GM18861 (cell line): Measurements from ENCODE around the gene AUTS2.

Experiments
- ATAC-seq: cut with Tn5 transposase; IDR thresholded peaks from one replicate; pipeline ENCODE4 v1.9.1; 2021; ENCODE audit not compliant: unreplicated experiment

AUTS2 gene

DNA sequence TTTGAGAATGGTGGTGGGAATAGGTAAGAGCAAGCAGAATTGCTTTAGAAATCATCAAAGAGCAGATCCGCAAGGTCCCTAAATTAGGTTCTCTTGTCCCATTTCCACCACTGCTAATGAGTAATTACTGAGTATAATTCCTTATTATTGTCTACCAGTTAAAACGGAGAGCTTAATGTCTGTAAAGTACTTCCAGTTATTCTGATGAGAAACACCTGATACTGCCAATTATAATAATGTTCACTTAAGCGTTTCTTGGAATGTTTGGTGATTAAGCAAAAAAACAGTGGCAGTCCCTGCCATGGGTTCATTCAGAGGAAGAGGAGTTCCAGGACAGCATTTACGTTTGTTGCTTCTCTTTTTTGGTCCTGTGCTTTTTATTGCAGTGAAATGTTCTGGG lies 1175.1 kb downstream of the AUTS2 start:
- no peak for ATAC-seq

DNA sequence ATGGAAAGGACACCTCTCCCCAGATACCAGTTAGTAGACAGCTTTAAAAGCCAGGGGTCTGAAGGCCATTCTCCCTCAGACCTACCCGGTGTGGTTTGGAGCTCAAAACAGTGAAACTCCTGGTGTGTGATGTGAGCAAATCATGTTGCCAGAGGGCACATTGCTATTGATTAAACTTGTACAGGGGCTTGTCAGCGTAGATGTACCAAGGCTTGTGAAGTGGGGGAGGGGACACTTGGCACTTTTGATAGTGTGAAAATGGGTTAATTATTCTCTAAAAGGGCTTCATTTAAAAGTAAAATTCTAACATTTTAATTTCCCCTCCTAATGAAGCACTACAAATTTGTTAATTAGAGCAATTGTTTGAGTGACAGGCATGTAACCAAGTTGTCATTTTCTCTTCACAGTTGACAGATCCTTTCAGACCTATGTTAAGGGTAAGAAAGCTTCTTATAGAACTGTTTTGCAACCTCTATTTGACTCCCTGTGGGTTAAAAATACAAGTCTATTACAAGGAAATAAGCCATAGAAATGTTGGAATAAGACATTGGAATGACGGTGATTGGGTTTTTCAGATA lies 1176.8 kb downstream of the AUTS2 start:
- no peak for ATAC-seq

DNA sequence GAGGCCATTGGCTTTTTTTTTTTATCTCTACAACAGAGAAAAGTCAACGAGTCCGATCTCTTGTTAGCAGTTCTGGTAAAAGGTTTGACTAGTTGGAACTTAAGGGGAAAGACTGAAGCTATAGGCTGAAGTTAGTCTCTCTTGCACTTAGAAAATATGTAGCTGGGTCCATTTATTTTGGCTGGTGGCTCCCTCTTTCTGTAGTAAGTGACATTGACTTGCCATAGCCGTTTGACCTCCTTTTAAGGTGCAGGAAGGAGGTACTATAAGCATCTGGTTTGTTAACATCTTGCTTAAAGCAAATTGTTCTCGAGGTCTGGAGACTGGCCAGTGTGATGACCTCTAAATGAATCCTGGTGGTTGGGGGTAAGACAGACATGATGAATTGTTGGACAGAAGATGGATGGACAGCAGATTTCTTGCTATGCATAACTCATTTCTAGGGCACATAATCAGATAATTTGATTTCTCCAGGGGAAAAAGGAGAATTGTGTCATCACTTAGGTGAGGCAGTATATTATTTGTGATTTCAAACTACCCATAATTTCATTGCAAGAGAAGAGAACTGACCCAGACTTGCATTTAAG lies 1177.4 kb downstream of the AUTS2 start:
- ATAC-seq: peak; percentile 71

DNA sequence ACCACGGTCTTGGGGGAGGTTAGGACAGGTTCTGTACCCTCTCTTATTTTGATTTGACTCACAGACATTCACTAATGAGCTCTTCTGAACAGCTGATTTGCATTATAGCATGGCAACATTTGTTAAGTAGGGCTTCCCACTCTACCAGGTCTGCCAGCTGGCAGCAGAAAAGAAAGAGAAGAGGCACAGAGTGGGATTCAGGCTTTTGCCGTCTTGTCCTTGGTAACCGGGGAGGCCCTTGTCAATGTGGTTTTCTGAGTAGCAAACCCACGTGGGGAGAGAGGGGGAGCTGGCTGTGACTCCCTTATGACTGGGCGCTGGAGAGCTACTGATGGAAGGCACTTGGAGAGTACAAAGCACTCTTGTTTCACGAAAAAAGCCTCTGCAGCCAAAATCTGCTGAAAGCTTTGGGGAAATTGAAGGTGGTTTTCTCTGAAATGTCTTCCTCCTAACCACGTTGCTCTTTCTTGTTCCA lies 1178.4 kb downstream of the AUTS2 start:
- peak; percentile 48 for ATAC-seq

DNA sequence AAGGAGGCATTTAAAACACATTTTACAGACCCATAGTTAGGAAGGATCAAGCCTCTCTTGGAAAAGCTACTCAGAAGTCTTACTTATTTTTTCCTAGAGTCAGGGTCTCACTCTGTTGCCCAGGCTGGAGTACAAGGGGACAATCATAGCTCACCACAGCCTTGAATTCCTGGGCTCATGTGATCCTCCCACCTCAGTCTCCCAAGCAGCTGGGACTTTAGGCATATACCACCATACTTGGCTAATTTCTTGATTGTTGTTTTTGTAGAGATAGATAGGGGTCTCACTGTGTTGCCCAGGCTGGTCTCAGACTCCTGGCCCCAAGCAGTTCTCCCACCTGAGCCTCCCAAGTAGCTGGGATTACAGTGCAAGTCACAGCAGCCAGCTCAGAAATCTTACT lies 1179.0 kb downstream of the AUTS2 start:
- ATAC-seq: no peak

DNA sequence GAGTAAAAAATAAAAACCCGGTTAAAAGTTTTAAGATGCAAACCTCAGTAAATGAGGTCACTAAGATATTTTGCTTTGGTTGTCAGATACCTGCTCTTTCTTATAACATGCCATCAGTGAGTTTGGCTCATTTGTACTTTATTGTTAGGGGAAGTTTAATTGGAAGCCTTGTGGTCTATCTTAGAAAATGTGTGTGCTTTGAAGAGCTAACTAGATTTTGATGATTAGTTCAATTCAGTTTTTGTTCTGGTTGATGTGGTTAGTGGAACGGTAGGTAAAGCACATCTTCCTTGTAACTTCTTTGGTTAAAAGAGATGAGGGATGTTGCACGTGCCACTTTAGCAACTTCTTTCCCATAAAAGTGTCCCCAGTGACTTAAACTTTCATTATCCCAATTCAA lies 1180.3 kb downstream of the AUTS2 start:
- no peak for ATAC-seq

DNA sequence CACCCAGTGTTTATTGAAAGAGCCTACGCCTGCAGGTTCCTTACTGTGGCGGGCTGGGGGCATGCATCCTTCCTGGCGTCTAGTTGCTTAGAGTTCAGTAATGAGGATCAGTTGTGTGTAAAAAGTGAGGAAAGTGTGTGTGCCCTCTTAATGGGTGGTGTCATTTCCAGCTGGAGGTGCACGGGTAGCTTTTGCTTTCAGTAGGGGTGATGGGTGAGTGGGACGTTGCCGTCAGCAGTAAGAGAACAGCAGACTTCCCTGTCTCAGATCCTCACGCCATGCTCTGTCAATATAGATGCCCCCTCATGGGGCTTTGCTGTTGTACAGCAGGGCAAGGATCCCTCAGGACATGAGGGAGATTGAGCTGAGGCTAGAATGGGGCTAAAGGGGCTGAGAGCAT lies 1181.0 kb downstream of the AUTS2 start:
- ATAC-seq: no peak

DNA sequence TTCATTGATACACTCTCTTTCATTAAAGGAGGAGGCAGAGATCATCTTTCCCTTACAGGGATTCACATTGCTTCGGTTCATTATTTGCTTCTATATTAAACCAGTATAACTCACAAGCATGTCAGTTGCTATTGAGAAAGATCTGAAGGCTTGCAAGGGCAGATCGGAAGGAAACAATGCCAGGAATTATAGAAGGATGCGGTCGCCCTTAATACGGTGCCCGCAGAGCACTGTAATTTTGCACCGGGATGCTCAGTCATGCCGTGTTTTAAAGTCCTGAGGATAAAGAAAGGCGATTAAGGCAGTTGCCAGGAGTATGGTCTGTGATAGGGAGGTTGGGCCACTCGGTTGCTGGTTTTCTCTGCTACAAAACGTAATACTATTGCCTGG lies 1183.6 kb downstream of the AUTS2 start:
- ATAC-seq: no peak

DNA sequence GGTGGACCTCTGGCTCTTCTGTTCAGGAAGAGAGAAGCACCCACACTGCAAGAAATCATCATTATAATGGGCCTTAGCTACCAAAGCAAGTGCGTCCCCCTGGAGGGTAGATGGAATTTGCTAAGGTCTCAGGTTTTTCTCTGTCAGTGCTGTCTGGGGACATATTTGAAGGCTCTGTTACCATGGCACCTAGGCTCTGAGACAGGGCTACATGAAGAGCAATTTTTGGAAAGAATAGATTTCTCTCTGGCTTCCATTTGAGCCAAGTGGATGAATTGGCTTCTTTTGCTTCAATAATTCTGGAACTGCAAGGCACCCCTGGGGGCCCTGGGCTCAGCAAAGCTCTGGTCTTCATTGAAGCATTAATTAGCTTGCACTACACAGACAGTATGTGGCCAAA lies 1184.5 kb downstream of the AUTS2 start:
- ATAC-seq: no peak

DNA sequence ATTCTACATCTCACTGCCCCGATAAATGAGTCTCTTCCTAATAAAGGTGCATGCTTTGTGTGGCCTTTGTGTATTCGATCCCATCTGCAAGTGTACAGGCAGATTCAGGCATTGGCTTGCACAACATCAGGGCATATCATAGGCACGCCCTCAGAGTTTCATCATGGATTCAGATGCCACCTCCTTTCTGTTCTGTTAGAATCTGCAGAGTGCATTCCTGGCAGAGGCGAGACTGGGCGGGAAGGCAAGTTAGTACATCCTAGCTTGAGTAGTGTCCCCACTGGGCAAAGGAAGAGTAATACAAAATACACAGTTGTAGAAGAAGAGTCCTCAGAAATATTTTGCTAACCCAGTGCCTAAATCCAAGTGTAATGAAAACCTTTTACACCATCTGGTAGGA lies 1187.2 kb downstream of the AUTS2 start:
- no peak for ATAC-seq

DNA sequence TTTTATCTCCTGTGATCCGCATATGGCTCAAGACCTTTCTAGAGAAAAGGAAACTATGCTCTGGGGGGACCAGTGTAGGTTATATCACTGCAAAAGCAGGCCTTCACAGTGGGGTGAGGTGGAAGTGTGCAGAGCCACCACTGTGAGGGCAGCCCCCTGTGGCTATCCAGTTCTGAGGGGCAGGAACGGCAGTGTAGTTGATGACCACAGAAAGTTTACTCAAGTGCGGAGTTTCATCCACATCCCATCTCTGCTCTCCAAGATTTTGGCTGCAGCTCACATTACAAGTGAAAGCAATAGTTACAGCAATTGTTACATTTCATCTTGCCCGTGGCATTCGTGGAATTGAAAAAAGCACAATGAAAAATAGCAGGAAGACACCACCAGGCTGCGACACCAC lies 1187.8 kb downstream of the AUTS2 start:
- no peak for ATAC-seq

DNA sequence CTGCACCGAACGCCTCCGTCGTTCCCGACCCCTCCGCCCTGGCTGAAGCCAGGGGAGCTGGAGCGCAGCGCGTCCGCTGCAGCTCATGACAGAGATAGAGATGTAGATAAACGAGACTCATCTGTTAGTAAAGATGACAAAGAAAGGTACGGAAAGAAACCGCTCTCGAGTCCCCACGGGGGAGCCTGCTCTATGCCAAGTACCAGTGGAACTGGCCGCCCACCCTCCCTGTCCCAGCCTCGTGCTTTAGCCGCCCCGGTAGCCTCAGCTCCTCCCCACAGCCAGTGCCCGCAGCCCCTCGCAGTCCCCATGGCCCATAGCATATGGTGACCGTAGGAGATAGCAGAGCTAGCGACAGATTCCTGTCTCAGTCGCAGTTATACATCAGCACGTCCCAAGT lies 1189.0 kb downstream of the AUTS2 start:
- ATAC-seq: no peak

DNA sequence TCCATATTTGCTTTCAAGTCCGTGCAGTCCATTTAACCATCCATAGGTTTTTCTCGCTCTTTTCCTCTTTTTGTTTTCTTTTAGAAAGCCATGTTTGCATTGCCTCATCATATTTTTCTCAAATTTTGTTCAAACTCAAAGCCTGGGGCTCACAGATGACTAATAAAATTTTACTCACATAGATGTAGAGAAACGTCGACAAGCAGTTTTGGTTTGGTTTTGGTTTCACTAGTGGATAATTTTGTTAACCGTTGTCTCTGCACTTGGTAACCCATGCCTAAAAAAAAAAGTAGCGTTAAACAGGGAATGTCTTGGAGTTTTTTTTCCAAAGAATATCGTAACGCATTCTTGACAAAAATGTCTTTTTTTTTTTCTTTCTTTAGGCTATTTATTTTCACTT lies 1189.5 kb downstream of the AUTS2 start:
- no peak for ATAC-seq

DNA sequence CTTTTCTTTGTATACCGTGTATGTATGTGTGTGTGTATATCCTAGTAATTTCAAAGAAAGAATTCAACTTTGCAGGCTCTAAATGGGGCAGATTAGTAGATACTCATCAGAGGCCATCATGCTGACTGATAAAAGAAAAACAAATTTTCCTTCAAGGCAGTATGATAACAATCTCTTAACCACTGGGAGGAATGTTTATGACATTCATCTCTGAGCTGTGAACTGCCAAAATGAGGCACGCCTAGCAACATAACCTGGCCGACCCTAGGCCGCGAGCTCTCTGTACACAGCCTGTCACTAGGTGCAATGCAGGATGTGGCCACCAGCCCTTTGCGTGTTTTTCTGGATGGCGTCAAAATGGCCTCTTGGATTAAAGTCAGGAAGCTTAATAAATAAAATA lies 1190.0 kb downstream of the AUTS2 start:
- no peak for ATAC-seq

DNA sequence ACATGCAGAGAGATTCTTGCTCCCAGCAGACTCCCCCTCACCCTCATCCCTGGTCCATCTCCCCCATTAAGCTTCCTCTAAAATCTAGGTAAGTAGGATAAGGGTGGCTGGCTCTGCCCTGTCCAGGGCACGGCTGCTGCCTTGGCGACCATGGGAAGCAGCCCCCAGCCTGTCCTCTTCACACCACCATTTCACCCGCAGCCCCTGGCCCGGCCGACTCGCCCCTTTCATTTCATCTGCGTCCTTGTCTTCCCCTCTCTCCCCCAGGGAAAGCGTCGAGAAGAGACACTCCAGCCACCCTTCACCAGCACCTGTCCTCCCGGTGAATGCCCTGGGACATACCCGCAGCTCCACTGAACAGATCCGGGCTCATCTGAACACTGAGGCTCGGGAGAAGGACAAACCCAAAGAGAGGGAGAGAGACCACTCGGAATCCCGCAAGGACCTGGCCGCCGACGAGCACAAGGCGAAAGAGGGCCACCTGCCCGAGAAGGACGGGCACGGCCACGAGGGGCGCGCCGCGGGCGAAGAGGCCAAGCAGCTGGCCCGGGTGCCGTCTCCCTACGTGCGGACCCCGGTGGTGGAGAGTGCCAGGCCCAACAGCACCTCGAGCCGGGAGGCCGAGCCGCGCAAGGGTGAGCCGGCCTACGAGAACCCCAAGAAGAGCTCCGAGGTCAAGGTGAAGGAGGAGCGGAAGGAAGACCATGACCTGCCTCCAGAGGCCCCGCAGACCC lies 1191.4 kb downstream of the AUTS2 start:
- no peak for ATAC-seq

DNA sequence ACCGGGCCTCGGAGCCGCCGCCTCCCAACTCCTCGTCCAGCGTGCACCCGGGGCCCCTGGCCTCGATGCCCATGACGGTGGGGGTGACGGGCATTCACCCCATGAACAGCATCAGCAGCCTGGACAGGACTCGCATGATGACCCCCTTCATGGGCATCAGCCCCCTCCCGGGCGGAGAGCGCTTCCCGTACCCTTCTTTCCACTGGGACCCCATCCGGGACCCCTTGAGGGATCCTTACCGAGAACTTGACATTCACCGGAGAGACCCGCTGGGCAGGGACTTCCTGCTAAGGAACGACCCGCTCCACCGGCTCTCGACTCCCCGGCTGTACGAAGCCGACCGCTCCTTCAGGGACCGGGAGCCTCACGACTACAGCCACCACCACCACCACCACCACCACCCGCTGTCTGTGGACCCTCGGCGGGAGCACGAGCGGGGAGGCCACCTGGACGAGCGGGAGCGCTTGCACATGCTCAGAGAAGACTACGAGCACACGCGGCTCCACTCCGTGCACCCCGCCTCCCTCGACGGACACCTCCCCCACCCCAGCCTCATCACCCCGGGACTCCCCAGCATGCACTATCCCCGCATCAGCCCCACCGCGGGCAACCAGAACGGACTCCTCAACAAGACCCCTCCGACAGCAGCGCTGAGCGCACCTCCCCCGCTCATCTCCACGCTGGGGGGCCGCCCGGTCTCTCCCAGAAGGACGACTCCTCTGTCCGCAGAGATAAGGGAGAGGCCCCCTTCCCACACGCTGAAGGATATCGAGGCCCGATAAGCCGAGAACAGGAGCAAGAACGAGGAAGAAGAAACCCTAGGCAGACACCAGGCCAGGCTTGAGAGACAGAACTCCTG lies 1192.2 kb downstream of the AUTS2 start:
- ATAC-seq: no peak

DNA sequence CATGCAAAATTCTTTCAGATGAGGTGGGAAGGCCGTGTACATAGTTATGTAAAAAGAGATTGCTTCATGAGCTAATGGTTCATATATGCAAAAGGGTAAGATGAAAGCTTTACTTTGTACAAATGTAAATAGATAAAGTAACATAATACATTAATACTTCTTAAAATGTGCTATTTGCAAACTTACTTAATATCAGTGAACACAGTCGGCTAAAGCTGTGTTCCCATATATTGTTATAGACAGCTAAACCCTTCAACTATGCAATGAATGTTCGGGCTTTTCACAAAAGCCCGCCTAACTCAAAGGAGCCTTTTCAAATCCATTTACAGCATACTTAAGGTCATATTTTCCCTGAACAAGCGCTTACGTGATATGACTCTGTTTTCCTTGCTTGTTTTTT lies 1193.1 kb downstream of the AUTS2 start:
- no peak for ATAC-seq

DNA sequence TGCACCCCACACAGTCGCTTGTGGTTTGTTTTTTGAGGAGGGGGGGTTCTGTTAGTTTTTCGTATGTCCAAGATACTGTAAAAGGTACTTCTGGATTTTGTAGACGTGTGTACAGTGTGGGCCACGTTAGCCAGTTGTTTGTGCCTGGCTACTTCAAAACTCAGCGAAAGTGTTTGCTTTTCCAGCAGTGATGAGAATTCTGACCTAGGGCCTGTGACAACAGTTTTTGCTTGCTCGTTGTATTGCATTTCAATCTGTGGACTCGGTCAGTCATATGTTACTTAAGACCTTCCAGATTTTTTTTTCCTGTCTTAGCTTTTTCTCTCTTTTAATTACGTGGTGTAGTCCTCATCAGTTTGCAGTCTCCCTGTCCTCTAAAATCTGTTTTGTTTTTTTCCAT lies 1194.8 kb downstream of the AUTS2 start:
- ATAC-seq: no peak

DNA sequence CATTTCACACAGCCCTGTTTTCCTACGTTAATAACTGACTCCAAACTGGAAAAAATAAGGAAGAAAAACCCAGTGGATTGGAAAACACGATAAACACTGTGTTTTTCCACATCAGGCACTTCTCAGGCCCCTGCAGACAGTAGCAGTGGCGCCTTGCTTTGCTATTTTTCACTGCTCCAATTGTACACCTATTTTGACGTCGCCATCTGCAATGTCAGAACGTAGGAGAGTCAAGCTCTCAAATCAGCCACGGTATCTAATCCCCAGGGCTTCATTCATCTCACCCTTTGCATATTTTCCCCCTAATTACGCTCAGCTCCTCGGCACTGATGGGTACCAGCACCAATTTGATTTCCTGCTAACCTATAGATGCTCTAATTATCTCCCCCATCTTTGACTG lies 1195.5 kb downstream of the AUTS2 start:
- no peak for ATAC-seq

DNA sequence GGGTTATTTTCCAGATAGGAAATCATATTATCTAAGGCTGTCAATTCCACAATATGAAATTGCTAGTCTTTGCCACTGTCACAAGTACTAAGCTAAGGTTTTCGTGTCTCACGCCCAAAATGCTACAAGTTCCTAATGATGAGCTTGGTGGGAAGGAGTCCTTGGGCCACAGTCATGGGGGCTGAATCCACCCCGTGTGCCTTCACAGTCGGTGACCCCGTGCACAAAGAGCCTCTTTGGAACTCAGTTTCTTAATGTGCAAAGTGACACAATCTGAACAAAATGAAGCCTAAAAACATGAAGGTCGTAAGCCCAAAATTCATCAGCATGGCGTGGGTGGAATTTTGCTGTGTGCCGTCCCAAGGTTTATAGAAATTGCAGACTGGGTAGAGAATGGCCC lies 1196.7 kb downstream of the AUTS2 start:
- ATAC-seq: no peak

DNA sequence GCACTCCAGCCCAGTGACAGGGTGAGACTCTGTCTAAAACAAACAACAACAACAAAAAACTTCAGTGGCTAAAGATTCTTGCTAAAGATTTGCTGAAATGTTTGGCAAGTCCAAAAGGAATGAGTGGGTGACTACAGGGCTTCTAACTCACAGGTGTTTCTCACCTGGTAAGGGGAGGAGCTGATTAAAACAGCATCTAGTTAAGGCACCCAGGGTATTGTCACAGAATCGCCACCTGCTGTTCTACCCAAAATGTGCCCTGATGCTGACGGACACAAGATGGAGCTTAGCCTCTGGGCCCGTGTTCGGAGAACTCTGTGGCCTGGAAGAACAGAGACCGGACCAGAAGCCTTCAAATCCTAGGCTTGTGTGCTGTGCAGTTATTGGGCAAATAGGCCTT lies 1197.7 kb downstream of the AUTS2 start:
- ATAC-seq: no peak

DNA sequence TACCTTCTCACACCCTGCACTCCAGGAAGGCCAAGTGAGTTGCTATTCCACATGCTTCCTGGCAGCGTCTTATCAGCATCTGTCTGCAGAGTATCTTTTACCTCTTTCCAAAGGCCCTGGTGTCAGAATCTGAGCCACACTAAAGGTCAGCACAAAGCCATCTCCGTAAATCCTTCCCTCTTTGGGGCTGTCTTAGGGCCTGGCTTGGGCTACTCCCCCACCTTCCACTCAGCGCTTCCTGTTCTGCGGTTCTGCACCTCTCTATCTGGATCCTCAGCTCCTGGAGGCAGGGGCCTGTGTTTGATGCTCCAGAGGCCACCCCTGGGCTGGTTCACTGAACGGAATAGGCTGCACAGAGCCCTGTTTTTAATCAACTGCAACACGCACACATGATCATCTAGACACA lies 1198.8 kb downstream of the AUTS2 start:
- ATAC-seq: no peak
